ENCODE results near the gene LAMC1.

DNA sequence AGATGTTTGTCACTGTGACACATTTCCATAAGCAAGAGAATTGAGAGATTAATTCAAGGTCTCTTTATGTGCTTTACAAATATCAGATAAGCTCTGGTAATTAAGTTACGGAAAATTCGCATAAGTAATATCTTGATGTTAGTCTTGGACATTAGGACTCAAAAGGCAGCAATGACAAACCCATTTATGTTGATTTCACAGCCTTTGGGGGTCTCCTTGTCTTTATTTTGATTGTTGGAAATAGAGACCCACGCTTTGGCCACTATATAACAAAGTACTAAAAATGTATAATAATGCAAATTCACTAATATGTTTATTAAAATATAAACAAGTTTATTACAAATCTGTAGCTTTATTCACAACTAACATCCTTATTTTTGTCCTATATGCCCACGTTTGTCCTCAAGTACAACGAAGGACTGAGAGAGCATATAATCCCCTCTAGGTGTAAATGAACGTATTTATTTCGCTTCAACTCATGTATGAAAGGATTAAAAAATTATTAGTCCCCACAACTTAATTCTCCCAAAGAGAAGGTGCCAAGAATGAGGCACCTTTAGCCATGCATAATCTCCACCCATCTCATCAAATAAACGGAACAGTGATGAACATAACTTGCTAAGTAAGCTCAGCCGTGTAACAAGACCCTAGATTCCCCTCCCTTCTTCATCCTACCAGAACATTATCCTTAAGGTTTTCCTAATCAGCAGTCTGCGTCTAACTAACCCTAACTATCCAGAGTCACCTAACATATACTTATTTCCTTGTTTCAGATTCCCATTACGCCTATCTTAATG is 1.6 kb upstream of the LAMC1 start:
- TF ChIP-seq, protein P1, sequence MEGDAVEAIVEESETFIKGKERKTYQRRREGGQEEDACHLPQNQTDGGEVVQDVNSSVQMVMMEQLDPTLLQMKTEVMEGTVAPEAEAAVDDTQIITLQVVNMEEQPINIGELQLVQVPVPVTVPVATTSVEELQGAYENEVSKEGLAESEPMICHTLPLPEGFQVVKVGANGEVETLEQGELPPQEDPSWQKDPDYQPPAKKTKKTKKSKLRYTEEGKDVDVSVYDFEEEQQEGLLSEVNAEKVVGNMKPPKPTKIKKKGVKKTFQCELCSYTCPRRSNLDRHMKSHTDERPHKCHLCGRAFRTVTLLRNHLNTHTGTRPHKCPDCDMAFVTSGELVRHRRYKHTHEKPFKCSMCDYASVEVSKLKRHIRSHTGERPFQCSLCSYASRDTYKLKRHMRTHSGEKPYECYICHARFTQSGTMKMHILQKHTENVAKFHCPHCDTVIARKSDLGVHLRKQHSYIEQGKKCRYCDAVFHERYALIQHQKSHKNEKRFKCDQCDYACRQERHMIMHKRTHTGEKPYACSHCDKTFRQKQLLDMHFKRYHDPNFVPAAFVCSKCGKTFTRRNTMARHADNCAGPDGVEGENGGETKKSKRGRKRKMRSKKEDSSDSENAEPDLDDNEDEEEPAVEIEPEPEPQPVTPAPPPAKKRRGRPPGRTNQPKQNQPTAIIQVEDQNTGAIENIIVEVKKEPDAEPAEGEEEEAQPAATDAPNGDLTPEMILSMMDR (conservative IDR thresholded peaks at IDR 0.05 in 1 of 2, IDR thresholded peaks at IDR 0.05 in 1 of 2; ENCODE audit: extremely low read depth in 1 of 2, insufficient read depth in 1 of 2, low read depth in 1 of 2, low read length in 2 of 2), result no peak
- TF ChIP-seq EZH2 (IDR thresholded peaks at IDR 0.05; ENCODE audit: borderline replicate concordance, low read length), result no peak
